HCT116 (cell line): ENCODE measurements around the gene STRN.

Experiments
- CTCF ChIP-seq, 3 experiments: fragments of 200-600 bp in 1 of 3; sonication (generic) in 1 of 3; IDR thresholded peaks in 2 of 3; conservative IDR thresholded peaks in 1 of 3; 2 replicates each; pipeline ENCODE4 v1.5.1; 2012 to 2017; ENCODE audit warnings: low read depth in 2 of 3, low read length in 2 of 3, antibody characterized with exemption in 1 of 3, borderline replicate concordance in 1 of 3, control low read depth in 1 of 3, mild to moderate bottlenecking in 1 of 3, mixed read lengths in 1 of 3, mixed run types in 1 of 3, moderate library complexity in 1 of 3; ENCODE audit not compliant: insufficient read depth in 1 of 3
- EZH2 ChIP-seq: fragments of 200-600 bp; sonication (generic); IDR thresholded peaks from 2 replicates; pipeline ENCODE4 v1.6.1; 2017; ENCODE audit warnings: antibody characterized with exemption, mixed run types
- FOSL1 ChIP-seq: IDR thresholded peaks from 2 replicates; pipeline ENCODE4 v1.6.1; 2012; ENCODE audit warnings: low read depth
- POLR2A ChIP-seq: IDR thresholded peaks from 2 replicates; pipeline ENCODE4 v1.7.0; 2011; ENCODE audit warnings: borderline replicate concordance; ENCODE audit not compliant: insufficient read depth, insufficient read length; ENCODE audit errors: extremely low read depth
- POLR2AphosphoS5 ChIP-seq: IDR thresholded peaks from 2 replicates; pipeline ENCODE4 v1.6.1; 2011; ENCODE audit warnings: mild to moderate bottlenecking, low read depth, low read length, moderate library complexity
- RAD21 ChIP-seq: IDR thresholded peaks from 2 replicates; pipeline ENCODE4 v1.6.1; 2012; ENCODE audit warnings: low read depth, mild to moderate bottlenecking
- REST ChIP-seq: IDR thresholded peaks from 2 replicates; pipeline ENCODE4 v1.6.1; 2012; ENCODE audit warnings: low read depth
- YY1 ChIP-seq: IDR thresholded peaks from 2 replicates; pipeline ENCODE4 v1.6.1; 2011; ENCODE audit warnings: low read length, low read depth, moderate library complexity, mild to moderate bottlenecking; ENCODE audit not compliant: insufficient replicate concordance; ENCODE audit errors: extremely low read depth

GRCh38 chr2:36951574-36951973 is 14.8 kb downstream of the STRN start:
- TF ChIP-seq CTCF (IDR thresholded peaks at IDR 0.05 in 2 of 3, conservative IDR thresholded peaks at IDR 0.05 in 1 of 3; ENCODE audit: borderline replicate concordance in 1 of 3, insufficient read depth in 1 of 3, low read depth in 2 of 3, low read length in 2 of 3) (no peak), POLR2A (no peak), POLR2AphosphoS5 (no peak), FOSL1 (peak; percentile 10; the same call in 1 of the 2 replicates), REST (no peak), YY1 (no peak), EZH2 (no peak), RAD21 (no peak)
